ENCODE results near the gene PWWP2B. TPM values are rescaled to one million over a fixed set of nuclear protein-coding genes. Genes with fewer than 3 reads are reported as not detected.

Gene PWWP2B
- total and polyA plus RNA-seq, 2 of the 8 experiments (the other 6 are each of a cell fraction or from before 2014, with no cell fraction given), result 5.3 to 10.8 TPM

DNA sequence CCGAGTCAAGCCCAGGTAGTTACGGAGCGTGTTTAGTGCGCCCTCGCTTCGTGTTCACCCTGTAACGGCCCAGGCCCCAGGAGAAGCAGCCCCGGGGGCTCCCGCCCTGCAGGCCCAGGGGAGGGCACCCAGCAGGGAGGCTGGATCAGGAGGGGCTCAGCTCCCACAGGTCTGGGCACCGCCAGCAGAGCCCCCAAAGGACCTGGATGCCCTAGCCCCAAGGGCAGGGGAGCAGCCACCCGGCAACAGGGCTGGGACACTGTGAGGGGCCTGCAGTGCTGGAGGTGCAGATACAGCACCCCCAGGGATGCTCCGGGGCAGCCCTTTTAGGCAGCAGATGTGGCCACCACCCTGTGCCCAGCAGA, 35.2 kb downstream of the PWWP2B start (continued):
- no peak for TF ChIP-seq RAD21 (IDR thresholded peaks at IDR 0.05 in 1 of 2, conservative IDR thresholded peaks at IDR 0.05 in 1 of 2; ENCODE audit: low read depth in 2 of 2, low read length in 2 of 2)
- no peak for TF ChIP-seq JUND (IDR thresholded peaks at IDR 0.05; ENCODE audit: low read length)
- no peak for TF ChIP-seq TEAD4 (IDR thresholded peaks at IDR 0.05; ENCODE audit: low read depth, low read length)
- TF ChIP-seq PHF8 (conservative IDR thresholded peaks at IDR 0.05; ENCODE audit: low read depth, low read length), result no peak

All from H1 (cell line).